Kidney glomerular epithelial cell (primary cell): ENCODE data around the gene GABBR2.
"Not testable (repeated sequence)": the region's sequence is repeated elsewhere in the genome, so short reads cannot be mapped to it uniquely, and the experiment has no call there.

Source experiments
- DNase-seq: peaks from one replicate; lab custom pipeline; 2025; lab: John Stamatoyannopoulos, UW

GABBR2 gene

GRCh38 chr9:98596486-98596885 is 112.2 kb downstream of the GABBR2 start:
- DNase-seq = no peak

GRCh38 chr9:98594546-98595160 is 114.1 kb downstream of the GABBR2 start:
- no peak for DNase-seq

GRCh38 chr9:98593354-98594253 is 115.1 kb downstream of the GABBR2 start:
- DNase-seq = no peak

- DNase-seq = no peak
These were observed 117.0 kb downstream of the GABBR2 start for GRCh38 chr9:98591696-98592095.

- DNase-seq = no peak
These were observed 118.6 kb downstream of the GABBR2 start for GRCh38 chr9:98590101-98590500.

GRCh38 chr9:98589102-98589501 is 119.6 kb downstream of the GABBR2 start:
- DNase-seq = no peak

GRCh38 chr9:98584853-98585438 is 123.8 kb downstream of the GABBR2 start:
- not testable (repeated sequence) for DNase-seq

GRCh38 chr9:98584059-98584458 is 124.7 kb downstream of the GABBR2 start:
- no peak for DNase-seq

- DNase-seq = no peak
These were observed 125.3 kb downstream of the GABBR2 start for GRCh38 chr9:98583417-98583816.

- DNase-seq = no peak
These were observed 127.8 kb downstream of the GABBR2 start for GRCh38 chr9:98580956-98581355.

- no peak for DNase-seq
These were observed 129.0 kb downstream of the GABBR2 start for GRCh38 chr9:98579700-98580099.

- no peak for DNase-seq
These were observed 131.3 kb downstream of the GABBR2 start for GRCh38 chr9:98577446-98577845.

- no peak for DNase-seq
These were observed 131.9 kb downstream of the GABBR2 start for GRCh38 chr9:98576859-98577258.

GRCh38 chr9:98576354-98576753 is 132.4 kb downstream of the GABBR2 start:
- DNase-seq = no peak

- DNase-seq = peak; percentile 7
These were observed 133.1 kb downstream of the GABBR2 start for GRCh38 chr9:98575379-98576346.

GRCh38 chr9:98573749-98574278 is 134.9 kb downstream of the GABBR2 start:
- DNase-seq = no peak

GRCh38 chr9:98572796-98573195 is 135.9 kb downstream of the GABBR2 start:
- no peak for DNase-seq

GRCh38 chr9:98572054-98572627 is 136.6 kb downstream of the GABBR2 start:
- DNase-seq = no peak

GRCh38 chr9:98571643-98572042 is 137.1 kb downstream of the GABBR2 start:
- no peak for DNase-seq

GRCh38 chr9:98570663-98571440 is 137.9 kb downstream of the GABBR2 start:
- DNase-seq = no peak
